NCI-H2029 treated with DMSO at 0.1 percent for 48 hours (cell line): ENCODE results near the gene MAP1LC3B.

Source experiments
- DNase-seq: peaks from one replicate; lab custom pipeline; 2025; lab: John Stamatoyannopoulos, UW

Gene MAP1LC3B

DNA sequence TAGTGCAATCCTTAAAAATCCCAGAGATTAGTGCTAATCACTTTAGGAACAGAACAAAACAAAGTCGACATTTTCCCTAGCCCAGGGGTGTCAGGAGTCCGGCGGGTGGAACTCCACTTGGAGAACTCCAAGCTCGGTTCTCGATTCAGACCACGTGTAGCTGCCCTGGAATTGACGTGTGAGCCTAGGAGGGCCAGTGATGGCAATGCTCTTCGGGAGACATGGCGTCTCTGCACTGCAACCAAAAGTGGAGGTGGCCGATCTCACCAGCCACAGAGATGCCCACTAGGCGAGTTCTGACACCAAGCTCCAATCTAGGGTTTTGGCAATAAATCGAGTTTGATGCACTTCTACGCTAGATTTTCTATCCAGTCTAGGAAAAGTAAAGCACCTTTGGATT is 17.6 kb downstream of the MAP1LC3B start:
- DNase-seq = no peak

DNA sequence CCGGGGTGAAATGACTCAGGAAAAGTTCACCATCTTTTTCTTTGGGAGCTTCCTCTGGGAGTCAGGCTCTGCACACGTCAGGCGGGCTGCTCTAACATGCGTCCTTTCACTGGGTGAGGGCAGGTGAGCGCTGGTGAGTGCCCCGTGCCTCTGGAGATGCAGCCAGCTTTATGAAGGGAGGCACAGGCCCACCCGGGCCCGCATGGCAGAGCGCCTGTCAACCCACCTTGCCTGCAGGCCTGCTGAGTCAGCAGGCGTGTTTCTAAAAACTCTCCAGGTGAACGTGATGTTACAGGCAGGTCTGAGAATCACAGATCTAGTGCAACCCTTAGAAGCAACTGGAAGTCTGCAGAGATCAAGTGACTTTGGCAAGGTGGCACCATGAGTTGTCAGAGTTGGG is 18.4 kb downstream of the MAP1LC3B start:
- DNase-seq = no peak

DNA sequence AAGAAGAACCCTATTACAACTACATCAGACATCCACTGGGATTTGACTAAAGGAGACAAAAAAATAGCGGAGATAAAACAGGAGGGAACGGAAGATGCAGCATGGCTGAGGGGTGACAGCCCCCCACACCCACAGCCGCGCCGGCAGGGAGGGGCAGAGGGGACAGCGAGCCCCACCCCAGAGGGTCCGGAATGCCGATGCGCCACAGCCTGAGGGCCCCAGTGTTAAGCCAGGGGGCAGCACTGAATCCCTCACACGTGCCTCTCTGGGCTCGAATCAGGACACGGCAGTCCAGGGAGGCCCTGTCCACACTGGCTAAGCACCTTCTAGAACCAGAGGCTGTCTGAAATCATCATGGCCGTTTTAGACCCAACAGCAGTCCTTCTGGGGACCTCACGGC is 18.8 kb downstream of the MAP1LC3B start:
- DNase-seq = no peak

DNA sequence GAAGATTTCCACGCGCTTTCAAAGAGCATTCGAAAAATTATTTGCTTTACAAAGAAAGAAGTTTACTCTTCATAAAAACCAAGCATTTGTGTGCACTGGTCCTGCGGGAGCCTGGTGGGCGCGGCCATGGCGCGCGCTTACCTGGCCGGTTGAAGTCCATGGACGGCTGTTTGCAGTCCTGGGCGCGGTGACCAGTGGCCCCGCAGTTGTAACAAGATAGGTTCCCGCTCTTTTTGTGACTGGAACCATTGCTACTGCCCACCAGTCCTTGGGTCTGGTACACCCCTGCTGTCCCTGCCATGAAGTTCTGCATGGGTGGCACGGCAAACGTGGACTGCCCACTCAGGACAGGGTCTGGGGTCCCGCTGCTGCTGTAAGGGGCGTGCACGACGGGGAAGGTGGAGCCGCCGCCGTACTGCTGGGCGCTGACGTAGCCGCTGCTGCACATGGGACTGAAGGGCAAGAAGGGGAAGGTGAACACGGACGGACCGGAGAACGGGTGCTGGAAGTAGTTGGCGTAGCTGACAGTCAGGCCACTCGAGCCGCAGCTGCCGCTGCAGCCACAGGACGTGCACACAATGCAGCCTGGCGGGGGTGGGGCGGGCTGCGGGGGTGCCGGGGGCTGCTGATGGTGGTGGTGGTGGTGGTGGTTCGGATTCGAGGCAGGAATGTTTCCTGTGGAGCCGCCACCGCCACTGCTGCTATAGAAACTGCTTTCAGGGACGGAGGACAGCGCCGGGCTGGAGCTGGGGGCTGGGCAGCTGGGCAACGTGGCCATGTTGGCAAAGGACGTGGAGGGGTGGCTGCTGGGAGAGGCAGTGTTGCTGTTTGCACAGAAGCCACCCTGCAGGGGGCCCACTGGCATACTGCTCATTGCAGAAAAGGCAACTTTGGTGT is 19.5 kb downstream of the MAP1LC3B start:
- DNase-seq = no peak

DNA sequence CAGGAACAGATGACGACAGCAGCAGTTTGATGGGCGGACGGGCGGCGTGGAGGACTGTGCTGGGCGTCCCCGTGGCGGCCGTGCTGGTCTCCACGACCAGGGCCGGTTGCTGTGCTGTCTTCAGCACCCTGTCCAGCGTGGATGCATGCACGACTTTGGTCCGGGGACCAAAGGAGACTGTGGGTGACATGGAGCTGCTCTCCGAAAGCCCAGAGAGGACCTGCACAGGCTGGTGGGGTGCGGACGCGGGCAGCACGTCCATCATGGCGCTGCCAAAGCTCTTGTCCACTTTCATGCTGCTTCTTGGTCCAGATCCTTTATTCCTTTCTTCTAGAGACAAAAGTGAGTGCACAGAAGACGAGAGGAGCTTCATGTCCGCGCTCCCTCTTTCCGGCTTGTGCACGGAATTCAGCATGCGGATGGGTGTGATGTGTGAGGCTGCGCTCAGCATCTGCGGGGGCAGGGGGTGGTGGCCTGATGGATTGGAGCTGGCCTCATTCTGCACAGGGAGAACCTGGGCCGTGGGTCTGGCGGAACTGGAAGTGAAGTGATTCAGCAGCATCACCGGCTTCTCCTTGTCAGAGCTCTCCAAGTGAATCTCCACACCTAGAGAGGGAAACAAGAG is 20.3 kb downstream of the MAP1LC3B start:
- no peak for DNase-seq

DNA sequence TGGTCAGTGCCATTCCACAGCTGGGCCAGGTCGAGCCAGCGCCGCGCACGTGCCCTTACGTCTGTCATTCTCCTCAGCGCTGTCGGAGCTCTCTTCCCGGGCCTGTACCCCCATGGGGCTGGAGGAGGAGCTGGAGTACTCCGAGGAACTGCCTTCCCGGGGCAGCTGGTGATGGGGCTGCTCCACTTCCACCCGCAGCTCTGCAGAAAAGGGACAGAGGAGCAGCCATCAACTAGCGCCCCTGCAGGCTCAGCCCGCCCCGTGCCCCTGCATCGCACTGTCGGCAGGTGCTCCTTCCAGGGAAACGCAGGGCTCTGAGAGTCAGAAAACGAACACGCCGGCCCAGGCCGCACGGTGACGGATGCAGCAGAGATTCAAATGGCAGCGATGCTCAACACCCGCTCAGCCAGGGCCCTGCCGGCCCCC is 20.9 kb downstream of the MAP1LC3B start:
- DNase-seq = no peak

DNA sequence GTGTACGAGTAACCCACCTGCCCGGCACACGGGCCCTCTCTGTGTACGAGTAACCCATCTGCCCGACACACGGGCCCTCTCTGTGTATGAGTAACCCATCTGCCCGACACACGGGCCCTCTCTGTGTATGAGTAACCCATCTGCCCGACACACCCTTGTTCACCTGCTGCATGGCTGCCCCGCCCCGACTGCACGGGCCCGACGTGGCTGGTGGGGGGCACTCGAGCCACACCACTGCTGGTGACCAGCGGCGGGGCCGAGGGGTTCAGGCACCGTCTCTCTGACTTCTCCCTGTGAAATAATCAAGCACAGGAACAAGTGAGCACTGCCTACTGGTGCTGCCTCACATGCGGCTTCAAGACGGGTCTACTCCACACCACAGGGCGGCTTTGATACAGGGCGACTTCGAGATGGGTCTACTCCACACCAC is 22.1 kb downstream of the MAP1LC3B start:
- DNase-seq = no peak

DNA sequence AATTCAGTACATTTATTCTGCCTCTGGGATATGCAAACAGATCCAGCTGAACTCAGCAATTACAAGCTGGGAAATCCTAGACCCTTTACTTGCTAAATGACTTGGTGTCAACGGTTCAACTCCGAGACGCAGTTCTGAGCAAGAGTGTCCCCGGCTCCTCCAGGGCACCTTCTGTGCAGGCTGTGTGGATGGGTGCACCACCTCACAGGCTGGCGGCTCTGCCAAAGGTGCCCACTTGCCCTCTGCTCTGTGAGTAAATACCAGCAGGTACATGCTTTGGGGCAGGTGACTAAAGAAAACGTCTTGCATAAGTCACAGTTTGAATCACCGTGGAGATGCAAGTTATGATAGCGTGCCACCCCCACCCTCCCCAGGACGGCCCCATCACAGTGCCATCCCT is 23.3 kb downstream of the MAP1LC3B start:
- DNase-seq = no peak

DNA sequence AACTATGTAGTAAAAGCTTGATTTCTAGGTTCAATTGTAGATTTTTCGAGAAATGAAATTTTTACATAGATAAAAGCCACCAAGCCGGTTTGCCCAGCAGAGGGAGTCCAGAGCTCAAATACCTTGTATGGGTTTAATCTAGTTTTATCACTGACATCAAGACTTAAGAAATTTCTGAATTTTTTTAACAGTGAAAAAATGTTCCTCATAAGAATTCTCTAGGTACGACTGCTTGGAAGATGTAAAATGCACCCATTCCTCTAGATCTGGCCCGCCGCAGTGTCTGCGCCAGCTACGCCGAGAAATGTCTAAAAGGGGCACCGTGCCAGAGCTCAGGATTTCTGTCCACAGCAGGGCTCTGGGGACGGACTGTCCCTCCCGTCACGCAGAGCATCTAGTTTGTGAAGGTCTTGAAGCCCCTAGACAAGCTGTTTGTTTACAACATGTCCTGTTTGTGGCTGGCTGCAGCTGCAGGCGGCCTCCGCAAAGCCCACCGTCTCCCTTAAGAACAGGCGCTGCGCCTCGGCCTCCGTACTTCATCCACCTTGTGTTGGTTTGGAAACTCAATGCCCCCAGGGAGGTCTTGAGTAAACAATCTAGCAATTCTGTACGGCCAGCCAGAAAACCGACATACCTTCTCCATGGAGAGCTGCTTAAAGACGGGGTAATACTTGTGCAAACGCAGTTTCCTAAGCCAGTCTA is 24.8 kb downstream of the MAP1LC3B start:
- DNase-seq = no peak

DNA sequence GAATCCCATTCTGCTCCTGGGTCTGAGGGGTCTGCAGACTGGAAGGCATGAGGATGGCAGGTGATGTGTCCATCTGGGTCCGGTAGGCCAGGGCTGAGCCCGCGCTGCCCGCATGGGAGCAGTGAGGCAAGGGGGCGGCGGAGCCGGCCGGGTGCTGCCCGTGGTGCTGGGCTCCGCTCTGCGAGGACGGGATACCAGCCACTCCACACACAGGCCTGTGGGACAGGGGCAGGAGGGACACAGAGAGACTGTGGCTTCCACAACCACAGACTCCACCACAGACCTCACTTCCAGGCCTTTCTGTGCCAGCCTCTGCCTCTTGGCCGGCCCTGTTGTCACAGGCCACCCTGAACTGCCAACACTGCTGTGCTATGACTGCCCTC is 25.4 kb downstream of the MAP1LC3B start:
- no peak for DNase-seq

DNA sequence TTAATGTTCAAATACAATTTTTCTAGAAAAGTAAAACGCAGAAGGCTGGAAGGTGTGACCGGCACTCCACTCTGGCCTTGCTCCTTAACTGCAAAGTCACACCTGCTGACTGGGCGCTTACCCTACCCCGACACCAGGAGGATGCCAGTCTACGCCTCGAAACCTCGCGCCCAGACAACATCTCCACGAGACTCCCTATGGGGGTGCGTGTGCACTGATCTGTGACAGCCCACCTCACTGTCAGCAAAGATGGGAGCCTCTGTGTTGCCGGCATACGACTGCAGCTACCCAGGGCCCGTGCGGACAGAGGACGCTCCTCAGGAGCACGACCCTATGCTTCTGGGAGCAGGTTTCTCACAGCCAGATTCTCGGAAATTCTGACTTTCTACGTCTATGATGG is 26.1 kb downstream of the MAP1LC3B start:
- DNase-seq = no peak

DNA sequence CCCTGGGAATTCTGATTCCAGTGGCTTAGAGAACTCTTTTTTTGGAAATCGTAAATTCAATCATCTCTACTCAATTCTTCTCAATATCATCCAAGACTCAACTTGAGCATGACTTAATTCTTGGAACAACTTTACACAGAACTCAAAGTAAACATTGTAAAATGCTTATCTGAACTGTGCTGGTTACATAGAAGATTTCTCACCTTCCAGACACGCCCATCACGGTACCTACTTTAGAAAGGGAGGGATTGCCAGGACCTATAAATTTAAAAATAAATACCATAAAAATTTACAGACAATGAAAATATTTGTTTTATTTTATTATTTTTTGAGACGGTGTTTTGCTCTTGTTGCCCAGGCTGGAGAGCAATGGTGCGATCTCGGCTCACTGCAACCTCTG is 26.5 kb downstream of the MAP1LC3B start:
- DNase-seq = no peak

DNA sequence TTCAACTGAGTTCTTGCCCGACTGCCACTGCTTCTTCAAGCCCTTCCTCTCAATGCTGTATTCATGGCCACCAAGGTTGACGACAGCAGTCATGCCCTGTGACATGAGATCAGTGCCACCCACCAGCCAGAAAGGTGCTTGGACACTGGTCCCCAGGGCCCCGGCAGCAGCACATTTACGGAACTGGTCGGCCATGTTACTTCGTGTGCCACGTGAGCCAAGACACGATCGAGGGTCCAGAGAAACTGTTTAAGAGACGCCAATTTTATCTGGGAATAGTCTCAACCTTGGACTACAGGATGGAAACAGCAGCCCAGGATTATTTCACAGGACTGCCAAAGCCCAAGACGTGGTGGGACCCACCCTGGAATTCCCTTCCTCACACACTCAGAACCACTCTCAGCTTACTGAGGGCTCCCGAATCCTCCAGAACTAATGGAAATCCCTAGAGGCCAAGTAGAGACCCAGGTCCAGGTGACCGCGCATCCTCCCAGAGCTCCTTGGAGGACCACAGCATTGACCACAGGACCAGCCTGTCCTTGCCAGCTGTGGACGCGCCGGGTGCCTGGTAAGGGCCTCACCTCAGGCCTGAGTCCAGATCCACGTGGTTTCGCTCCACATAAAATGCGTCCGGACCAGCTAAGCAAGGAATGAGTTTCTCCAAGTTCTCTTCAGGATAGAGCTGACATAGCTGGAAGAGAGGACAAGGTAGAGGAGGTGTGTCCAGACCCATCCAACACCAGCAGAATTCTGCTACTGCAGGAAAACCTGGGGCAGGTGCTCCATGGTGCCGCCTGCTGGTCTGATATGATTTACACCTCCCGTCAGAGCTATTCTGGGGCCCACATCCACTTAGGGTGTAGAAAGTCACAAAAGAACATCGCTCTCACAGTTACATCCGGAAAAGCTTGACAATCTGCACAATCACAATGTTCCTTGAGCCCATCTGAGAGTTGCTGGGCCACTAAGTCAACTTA is 28.2 kb downstream of the MAP1LC3B start:
- no peak for DNase-seq

DNA sequence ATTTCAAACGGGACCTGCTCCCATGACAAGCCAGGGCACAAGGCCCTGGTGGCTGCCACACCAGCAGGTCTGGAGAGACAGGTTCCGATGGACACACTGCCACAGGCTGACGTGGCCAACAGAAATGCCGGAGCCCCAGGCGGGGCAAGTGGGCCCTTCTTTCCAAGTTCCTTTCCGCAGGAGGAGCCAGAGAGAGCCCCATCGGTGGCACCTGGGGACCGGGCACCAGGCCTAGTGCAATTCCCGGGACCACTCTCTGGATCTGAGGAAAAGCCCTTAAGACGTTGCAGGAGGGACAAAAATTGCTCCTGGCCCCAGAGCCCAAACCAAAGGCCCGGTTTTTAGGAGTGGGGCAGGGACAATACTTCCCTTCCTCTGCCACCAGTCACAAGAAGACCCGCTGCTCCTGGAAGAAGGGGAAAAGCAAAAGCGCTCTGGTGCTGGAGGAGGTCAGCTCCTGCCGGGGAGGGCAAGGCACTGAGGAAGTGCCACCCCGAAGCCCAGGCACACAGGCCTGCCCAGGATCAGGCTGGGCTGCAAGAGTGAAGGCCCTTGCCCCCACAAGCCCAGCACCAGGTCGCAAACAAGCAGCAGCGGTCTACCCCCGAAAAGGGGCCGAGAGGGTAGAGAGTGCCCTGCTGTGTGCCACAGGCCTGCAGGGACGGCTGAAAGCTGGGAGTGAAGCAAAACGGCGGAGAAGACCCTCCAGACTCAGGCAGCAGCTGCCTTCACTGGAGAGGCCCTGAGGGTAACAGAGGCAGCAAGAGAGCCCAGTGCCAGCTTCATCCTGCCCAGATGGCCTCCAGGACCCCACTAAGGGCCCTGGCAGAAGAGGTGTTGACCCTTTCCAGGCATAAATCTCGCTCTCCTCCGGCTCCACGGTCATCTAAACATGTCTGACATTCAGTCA is 29.1 kb downstream of the MAP1LC3B start:
- DNase-seq = no peak

DNA sequence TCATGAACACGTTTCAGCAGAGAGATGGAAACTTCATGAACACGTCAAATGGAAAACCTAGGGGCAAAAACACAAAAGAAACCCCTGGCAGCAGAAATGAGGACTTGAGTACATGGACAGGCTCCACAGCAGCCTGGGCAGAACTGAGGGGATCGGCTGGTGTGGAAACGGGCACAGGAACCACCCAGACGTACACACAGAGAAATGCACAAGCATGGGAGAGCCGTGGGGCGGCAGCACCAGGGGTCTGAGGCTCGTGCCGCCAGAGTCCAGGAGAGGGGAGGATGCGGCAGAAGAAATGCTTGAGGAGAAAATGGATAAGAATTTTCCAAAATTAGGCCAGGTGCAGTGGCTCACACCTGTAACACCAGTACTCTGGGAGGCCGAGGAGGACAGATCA is 30.0 kb downstream of the MAP1LC3B start:
- DNase-seq = no peak

DNA sequence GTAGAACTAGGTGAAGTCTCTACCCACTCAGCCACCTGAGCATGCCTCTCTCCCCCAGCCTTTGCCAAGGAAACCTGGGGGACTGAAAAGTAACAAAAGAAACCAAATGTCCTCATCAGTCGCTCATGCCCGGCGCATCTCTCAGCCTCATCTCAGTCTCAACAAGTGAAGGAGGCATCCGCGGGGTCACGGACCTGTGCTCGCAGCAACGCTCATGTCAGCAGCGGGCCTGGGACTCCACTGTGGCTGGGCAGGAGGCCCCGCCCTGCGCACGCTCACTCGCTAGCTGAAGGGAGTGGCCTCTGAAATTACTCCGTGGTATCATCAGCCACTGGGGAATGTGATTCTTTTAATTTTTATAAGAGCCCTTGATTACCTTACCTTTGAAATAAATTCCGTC is 31.3 kb downstream of the MAP1LC3B start:
- DNase-seq = no peak

DNA sequence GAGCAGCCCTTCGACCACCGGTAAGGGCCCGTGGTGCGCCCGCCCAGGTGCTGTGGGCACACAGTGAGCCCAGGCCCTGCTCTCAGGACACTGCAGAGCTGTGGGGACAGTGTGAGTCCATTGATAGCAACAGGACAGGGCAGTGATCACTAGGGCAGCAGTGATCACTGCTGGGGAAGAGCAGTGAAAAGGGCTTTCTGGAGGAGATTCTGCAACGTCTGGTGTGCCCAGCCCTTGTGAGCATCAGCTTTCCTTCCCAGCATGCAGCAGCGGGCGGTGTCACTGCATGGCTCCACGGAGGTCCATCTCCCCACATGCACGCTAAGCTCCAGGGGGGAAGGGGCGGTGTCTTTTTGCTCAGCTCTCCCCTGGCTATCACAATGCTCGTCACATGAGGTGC is 32.1 kb downstream of the MAP1LC3B start:
- DNase-seq = no peak

DNA sequence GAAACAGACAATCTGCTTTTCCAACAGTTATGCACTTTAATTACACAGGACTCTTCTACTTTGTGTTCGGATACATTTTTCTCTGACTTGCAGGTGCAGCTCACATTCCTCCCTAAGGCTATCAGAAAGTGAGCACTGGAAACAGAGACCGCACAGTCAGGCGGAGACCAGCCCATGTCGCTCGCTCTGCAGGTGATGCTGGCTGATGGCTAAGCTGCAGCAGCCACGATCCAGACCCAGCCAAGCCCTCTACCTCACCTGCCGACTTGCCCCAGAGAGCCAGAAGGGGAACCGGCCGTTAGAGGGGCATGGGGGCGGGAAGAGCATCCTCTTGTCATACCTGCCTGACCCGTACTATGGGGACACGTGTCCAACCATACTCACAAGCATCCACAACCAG is 33.8 kb downstream of the MAP1LC3B start:
- DNase-seq = no peak

DNA sequence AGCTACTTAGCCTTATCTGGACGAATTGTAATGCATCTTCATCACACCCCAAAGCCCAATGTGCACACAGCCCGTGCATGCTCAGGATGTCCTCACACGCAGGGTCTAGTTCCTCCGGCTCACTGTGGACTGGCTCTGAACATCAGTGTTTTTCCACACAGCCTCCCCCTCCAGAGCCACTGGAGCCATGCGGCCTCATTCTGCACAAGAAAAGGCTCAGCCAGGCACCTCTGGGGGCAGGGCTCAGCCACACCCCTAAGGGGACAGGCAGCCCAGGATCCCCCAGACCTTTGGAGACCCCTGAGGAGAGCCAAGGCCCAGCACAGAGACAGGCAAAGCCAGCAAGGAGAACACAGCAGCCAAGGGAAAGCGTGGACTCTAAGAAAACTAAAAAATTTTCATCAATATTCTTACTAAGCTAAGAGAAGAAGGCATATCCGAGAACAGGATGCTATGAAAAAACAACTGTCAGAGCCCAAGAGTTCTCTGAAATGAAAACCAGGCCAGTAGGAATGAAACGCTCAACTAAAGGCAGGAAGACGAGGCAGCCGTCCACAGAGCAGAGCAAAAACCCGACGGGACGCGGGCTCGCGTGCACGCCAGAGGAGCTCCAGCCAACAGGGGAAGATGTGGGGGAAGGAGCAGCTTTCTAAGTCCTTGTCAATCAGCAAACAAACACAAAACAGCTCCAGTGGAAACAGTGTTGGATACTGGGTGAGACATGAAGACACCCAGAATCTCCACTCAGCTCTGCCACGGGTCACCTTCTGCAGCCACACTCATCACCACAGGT is 34.5 kb downstream of the MAP1LC3B start:
- no peak for DNase-seq

DNA sequence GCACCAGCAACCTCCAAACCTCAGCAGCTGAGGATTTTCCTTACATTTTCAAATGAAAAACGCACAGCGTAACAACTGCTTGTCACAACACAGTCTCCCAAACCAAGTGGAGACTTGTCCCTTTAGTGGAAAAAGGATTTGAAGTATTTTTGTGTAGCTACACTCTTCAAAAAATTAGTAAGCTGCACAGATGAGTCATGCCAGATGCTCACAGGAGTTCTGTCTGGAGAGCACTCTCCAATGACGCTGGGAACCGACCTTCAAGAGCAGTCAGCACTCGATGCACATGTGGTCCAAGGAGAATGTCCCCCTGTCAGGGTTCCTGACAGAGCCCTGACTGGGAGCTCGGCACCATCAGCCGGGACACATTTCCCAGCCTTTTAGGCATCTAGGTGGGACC is 39.8 kb downstream of the MAP1LC3B start:
- no peak for DNase-seq
